Activated CD4-positive, alpha-beta memory T cell treated with anti-CD3 and anti-CD28 coated beads for 36 hours (primary cell): ENCODE measurements around the gene LFNG. TPM values are rescaled to one million over a fixed set of nuclear protein-coding genes. Genes with fewer than 3 reads are reported as not detected.

Source experiments
- CTCF ChIA-PET: fragments of 350-600 bp; sonication (Branson Sonifier 250); formaldehyde crosslinking; loops from one replicate; lab custom pipeline; 2021; ENCODE audit warnings: antibody characterized with exemption, inconsistent platforms; lab: Charles Lee
- POLR2A ChIA-PET: fragments of 350-600 bp; sonication (Branson Sonifier 250); formaldehyde crosslinking; loops from one replicate; lab custom pipeline; 2021; ENCODE audit warnings: antibody characterized with exemption; lab: Charles Lee
- DNase-seq: peaks from one replicate; pipeline ENCODE4 v3.0.0-alpha.2; 2020
- H3K27ac Mint-ChIP-seq: one replicate; pipeline ENCODE4 v1.8.0; 2021; ENCODE audit warnings: mixed read lengths
- H3K27me3 Mint-ChIP-seq: one replicate; pipeline ENCODE4 v1.8.0; 2021; ENCODE audit warnings: mixed read lengths
- H3K36me3 Mint-ChIP-seq: one replicate; pipeline ENCODE4 v1.8.0; 2021; ENCODE audit warnings: mixed read lengths
- H3K4me1 Mint-ChIP-seq: one replicate; pipeline ENCODE4 v1.8.0; 2021; ENCODE audit warnings: low read depth, mixed read lengths
- H3K4me3 Mint-ChIP-seq: one replicate; pipeline ENCODE4 v1.8.0; 2021; ENCODE audit warnings: mild to moderate bottlenecking, mixed read lengths
- H3K9me3 Mint-ChIP-seq: one replicate; pipeline ENCODE4 v1.8.0; 2021; ENCODE audit warnings: mixed read lengths
- intact Hi-C: fragments of 100-400 bp; cut with micrococcal nuclease; formaldehyde crosslinking; loops from one replicate; pipeline ENCODE4 v1.15.1; 2023
- microRNA-seq: library from miRNA; unstranded; fragments of <30 nt; microRNA quantifications from one replicate; pipeline ENCODE4 v1.2.0, GENCODE V29; 2022; ENCODE audit warnings: borderline number of aligned reads, borderline microRNAs expressed, borderline replicate concordance
- total RNA-seq, 2 experiments: library from RNA; stranded (reverse); gene quantifications; one replicate each; pipeline ENCODE4 v1.2.3, GENCODE V29; 2021

The LFNG gene
- total RNA-seq, 2 experiments from 2014 or later: 33.0 to 33.1 TPM

DNA sequence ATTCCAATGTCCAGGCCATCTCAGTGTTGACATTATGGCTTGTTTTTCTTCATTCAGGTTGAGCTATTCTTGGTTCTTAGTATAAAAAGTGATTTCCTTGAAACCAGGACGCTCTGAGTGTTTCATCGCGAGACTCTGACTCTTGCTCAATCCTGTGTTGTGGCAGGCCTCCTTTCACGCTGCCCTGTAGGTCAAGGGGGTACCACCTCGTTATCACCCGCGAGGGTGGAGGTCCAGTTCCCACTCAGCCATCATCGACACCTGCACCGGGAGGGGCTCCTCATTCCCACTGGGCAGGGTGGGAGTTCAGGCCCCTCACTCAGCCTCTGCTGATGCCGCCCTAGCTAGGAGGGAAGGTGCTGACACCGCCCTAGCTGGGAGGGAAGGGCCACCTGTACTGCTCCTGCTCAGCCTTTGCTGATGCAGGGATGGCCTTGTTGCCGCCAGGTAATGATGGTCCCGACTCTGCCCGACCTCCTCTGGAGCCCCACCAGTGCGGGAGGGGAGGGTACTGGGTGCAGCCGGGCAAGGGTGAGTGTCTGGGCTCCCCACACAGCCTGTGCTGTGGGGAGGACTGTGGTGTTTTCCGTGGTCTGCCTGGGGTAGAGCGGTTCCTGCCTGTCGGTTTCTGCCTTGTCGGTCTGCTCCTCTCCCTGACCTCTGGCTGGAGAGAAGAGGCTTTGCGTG lies 55.6 kb downstream of the LFNG start:
- no peak overlapping the region for H3K4me3 Mint-ChIP-seq
- no peak for DNase-seq
- POLR2A ChIA-PET: no interaction called here
- no peaks in the 10 kb centered on the region for H3K9me3 Mint-ChIP-seq
- CTCF ChIA-PET: interaction anchor here (1.0 kb wide), 1 partner anchor 135 kb away, joined by 5 read pairs; no protein-coding TSS in a partner anchor
- H3K4me1 Mint-ChIP-seq: peaks cover 5% of the 10 kb centered on the region
- no peak overlapping the region for H3K27ac Mint-ChIP-seq
- no peaks in the 10 kb centered on the region for H3K27me3 Mint-ChIP-seq
- no peaks in the 10 kb centered on the region for H3K36me3 Mint-ChIP-seq
- intact Hi-C loops: no loop called here

DNA sequence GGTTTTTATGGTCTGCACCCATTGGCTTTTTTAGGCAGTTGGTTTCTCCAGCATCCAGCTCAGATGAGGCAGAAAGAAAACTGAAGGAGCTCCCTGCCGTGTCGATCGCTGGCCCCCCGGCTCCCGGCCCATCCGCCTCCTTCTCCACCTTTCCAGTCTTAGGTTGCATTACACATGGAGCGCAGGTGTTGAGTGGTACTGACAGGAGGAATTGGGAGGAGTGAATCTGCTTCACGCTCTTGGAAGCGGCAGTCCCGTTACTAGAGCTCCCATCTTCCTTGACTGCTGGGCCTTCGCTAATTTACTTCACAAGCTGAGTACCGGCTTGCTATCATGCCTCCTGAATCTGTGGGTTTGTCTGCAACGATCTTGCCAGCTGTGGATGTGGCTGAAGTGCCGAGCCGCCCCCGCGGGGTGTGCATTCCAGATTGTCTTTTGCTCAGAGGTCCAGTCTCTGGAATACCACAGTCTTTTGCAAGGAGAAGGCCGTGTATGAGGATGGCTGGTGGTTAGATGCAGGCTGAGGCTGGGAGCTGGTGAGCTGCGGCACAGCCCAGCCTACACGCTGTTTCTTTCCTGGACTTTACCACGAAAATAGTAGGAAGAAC lies 56.3 kb downstream of the LFNG start:
- no peak for DNase-seq
- Mint-ChIP-seq H3K27ac (no peak overlapping the region), H3K36me3 (no peaks in the 10 kb centered on the region), H3K27me3 (no peaks in the 10 kb centered on the region), H3K9me3 (no peaks in the 10 kb centered on the region), H3K4me1 (peaks cover 5% of the 10 kb centered on the region), H3K4me3 (no peak overlapping the region)
- POLR2A ChIA-PET: no interaction called here
- intact Hi-C loops: no loop called here
- CTCF ChIA-PET: interaction anchor here (1.0 kb wide), 1 partner anchor 134 kb away, joined by 5 read pairs; no protein-coding TSS in a partner anchor

DNA sequence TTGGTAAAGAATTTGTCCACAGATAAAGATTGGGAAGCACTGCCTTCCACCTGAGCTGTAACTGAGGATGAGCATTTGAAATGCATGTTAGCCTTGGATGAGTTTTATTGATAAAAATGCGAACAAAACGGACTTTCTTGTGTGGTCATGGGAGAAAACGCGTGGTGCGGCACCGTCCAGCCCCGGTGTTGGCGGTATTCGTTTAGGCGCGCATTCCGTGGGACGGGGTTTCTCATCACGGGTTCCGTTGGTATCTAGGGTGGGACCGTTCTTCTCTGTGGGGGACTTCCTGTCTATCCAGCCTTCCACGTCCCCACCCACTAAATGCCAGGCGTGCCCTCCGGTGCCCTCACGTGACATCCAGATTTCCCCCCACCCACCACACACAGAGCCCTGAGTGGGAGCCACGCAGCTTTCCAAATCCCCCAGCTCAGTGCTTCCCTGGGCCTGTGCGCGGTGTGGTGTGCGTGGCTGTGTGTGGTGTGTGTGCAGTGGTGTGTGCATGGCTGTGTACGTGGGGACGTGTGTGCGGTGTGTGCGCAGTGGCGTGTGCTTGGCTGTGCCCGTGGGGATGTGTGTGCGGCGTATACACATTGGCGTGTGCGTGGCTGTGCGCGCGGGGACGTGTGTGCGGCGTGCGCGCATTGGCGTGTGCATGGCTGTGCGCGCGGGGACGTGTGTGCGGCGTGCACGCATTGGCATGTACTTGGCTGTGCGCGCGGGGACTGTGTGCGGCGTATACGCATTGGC lies 57.3 kb downstream of the LFNG start:
- Mint-ChIP-seq H3K36me3 (no peaks in the 10 kb centered on the region), H3K27ac (no peak overlapping the region), H3K4me3 (no peak overlapping the region), H3K4me1 (peaks cover 4% of the 10 kb centered on the region), H3K27me3 (no peaks in the 10 kb centered on the region), H3K9me3 (no peaks in the 10 kb centered on the region)
- no peak for DNase-seq
- intact Hi-C loops: no loop called here
- POLR2A ChIA-PET: no interaction called here
- CTCF ChIA-PET: no interaction called here

Small RNA genes lying within 50 kb of the gene (microRNA-seq; reads per million reads assigned to microRNA genes)
- gene MIR4648: not detected

Other genes starting within 250 kb of the LFNG start
- 10 to 100 TPM; 35.4 to 40.2 TPM for gene SNX8, start 205.3 kb upstream of the LFNG start, total RNA-seq
- gene EIF3B, start 164.9 kb upstream of the LFNG start, total RNA-seq: 100 to 1,000 TPM; 179 to 182 TPM
- gene CHST12, start 116.2 kb upstream of the LFNG start, total RNA-seq: 1 to 10 TPM; 3.7 to 3.9 TPM
- gene GRIFIN, start 43.4 kb upstream of the LFNG start, total RNA-seq: not detected
- gene BRAT1, start 35.8 kb downstream of the LFNG start, total RNA-seq: 10 to 100 TPM; 33.5 to 33.6 TPM
- 10 to 100 TPM in 1 of 2 experiments, 1 to 10 TPM in 1; 8.5 to 10.7 TPM for gene IQCE, start 39.2 kb downstream of the LFNG start, total RNA-seq
- 10 to 100 TPM; 13.5 to 14.8 TPM for gene TTYH3, start 112.2 kb downstream of the LFNG start, total RNA-seq
- gene AMZ1, start 168.4 kb downstream of the LFNG start, total RNA-seq: under 1 TPM; 0.83 to 0.94 TPM